ENCODE measurements around the gene MAP3K19. TPM values are rescaled to one million over a fixed set of nuclear protein-coding genes. Genes with fewer than 3 reads are reported as not detected.
A peak's percentile ranks its signal among the peaks of the same experiment; 100 is the strongest.

The MAP3K19 gene
- total and polyA plus RNA-seq, 2 experiments from 2014 or later: not detected

DNA sequence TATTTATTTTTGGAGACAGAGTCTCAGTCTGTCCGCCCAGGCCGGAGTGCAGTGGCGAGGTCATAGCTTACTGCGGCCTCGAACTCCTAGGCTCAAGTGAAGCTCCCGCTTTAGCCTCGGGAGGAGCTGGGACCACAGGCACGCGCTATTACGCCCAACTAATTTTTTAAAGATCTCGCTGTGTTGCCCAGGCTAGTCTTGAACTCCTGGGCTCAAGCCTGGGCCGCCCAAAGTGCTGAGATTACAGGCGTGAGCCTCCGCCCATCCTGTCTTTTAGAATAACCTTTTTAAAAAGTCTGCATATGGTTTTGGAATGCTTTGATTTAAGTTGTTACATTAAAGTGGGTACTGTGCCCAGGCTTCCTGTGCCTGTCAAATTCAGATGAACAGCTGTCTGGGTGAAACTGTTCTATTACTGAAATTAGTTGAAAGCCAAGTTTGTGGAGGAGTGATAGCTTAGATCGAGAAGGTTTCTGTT lies 5.8 kb upstream of the MAP3K19 start:
- Mint-ChIP-seq H3K27ac (peak overlapping the region; percentile 99), H3K4me3 (peak overlapping the region; percentile 100), H3K36me3 (ENCODE audit: low read depth) (peaks cover 21% of the 10 kb centered on the region), H3K4me1 (peaks cover 21% of the 10 kb centered on the region), H3K9me3 (no peaks in the 10 kb centered on the region; the same call in 2 of the 3 replicates), H3K27me3 (ENCODE audit: insufficient read depth, low read depth, poor library complexity) (peaks cover 2% of the 10 kb centered on the region)
- Histone ChIP-seq H3F3A (replicated peaks; ENCODE audit: low read depth) (no peaks in the 10 kb centered on the region), H3K27ac (ENCODE audit: low read depth) (peak overlapping the region; percentile 95; the same call in 1 of the 2 replicates), H3K4me2 (peak overlapping the region; percentile 99), H2AFZ (no peak overlapping the region; the same call in 1 of the 2 replicates), H3K4me3 (peak overlapping the region; percentile 92), H3K4me1 (ENCODE audit: insufficient read depth) (peaks cover 16% of the 10 kb centered on the region), H3K27me3 (ENCODE audit: insufficient read depth) (no peaks in the 10 kb centered on the region), H3K36me3 (ENCODE audit: insufficient read depth) (no peaks in the 10 kb centered on the region), H4K20me1 (replicated peaks; ENCODE audit: insufficient read depth) (peaks cover 11% of the 10 kb centered on the region), H3K9me2 (ENCODE audit: insufficient read depth) (no peaks in the 10 kb centered on the region), H3K79me2 (replicated peaks; ENCODE audit: insufficient read depth) (peaks cover 58% of the 10 kb centered on the region)
- ATAC-seq: peak; percentile 21; the same call in 2 of the 3 replicates
- TF ChIP-seq EZH2 (IDR thresholded peaks at IDR 0.05; ENCODE audit: low read depth, unreplicated experiment) (no peak), EZH2phosphoT487 (IDR thresholded peaks at IDR 0.05; ENCODE audit: unreplicated experiment) (no peak), JUNB (IDR thresholded peaks at IDR 0.05; ENCODE audit: unreplicated experiment) (no peak), STAT1 (IDR thresholded peaks at IDR 0.05; ENCODE audit: unreplicated experiment) (no peak), CREB1 (CRISPR knock-in tag; IDR thresholded peaks at IDR 0.05; ENCODE audit: low read depth) (no peak), NANOG (IDR thresholded peaks at IDR 0.05; ENCODE audit: borderline replicate concordance) (no peak), ZNF331 (CRISPR knock-in tag; IDR thresholded peaks at IDR 0.05; ENCODE audit: low read depth) (no peak)
- TF ChIP-seq, protein P1, sequence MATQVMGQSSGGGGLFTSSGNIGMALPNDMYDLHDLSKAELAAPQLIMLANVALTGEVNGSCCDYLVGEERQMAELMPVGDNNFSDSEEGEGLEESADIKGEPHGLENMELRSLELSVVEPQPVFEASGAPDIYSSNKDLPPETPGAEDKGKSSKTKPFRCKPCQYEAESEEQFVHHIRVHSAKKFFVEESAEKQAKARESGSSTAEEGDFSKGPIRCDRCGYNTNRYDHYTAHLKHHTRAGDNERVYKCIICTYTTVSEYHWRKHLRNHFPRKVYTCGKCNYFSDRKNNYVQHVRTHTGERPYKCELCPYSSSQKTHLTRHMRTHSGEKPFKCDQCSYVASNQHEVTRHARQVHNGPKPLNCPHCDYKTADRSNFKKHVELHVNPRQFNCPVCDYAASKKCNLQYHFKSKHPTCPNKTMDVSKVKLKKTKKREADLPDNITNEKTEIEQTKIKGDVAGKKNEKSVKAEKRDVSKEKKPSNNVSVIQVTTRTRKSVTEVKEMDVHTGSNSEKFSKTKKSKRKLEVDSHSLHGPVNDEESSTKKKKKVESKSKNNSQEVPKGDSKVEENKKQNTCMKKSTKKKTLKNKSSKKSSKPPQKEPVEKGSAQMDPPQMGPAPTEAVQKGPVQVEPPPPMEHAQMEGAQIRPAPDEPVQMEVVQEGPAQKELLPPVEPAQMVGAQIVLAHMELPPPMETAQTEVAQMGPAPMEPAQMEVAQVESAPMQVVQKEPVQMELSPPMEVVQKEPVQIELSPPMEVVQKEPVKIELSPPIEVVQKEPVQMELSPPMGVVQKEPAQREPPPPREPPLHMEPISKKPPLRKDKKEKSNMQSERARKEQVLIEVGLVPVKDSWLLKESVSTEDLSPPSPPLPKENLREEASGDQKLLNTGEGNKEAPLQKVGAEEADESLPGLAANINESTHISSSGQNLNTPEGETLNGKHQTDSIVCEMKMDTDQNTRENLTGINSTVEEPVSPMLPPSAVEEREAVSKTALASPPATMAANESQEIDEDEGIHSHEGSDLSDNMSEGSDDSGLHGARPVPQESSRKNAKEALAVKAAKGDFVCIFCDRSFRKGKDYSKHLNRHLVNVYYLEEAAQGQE (IDR thresholded peaks at IDR 0.05; ENCODE audit: unreplicated experiment): no peak
- DNase-seq (ENCODE audit: low spot score): peak; percentile 8

DNA sequence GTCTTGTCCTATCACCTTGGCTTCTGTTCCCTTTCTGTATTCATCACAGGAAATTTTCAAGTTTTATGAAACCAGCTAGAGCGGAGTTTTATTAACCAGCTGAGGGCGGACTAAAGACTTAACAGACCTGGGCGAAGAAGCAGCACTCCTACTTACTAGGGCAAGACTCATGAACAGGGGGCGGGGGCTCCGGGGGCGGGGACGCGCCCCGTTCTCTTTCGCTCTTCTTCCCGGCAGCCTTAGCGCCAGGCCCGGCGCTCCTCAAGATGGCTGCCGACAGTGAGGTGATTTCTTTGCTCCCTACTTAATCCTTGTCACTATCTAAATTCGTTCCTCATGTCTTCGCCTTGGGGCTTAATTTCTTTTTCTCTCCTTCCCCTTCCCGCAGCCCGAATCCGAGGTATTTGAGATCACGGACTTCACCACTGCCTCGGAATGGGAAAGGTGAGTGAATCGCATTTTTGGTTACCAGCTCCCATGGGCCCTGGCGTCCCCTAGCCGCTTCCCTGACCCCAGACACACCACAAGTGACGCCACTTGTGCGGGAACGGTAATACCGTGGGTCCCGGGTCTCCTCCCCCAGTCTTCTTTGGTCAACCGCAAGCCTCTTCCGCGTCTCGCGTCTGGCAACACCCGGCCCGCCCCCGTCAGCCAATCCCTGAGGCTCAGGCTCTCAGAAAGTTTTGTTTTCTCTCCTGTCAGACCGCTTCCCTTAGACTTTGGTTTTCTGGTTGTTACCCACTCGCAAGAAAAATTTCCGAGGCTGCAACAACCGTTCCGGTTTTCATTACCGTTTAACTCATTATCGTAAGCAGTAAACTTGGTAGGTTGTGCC lies 5.0 kb upstream of the MAP3K19 start, which contains the start of gene RAB3GAP1:
TSS of gene RAB3GAP1 (plus strand) at position 251 of the 835 bp plus-strand sequence. CDS start at position 267, 16 bp downstream.
- H3K4me3 Mint-ChIP-seq: peak within 1 kb of the TSS; percentile 100
- H3K27ac Mint-ChIP-seq: peak within 1 kb of the TSS; percentile 99
- Histone ChIP-seq H3K4me1 (ENCODE audit: insufficient read depth) (peaks cover 11% of the 10 kb centered on the region), H4K20me1 (replicated peaks; ENCODE audit: insufficient read depth) (peaks cover 11% of the 10 kb centered on the region), H3F3A (replicated peaks; ENCODE audit: low read depth) (no peaks in the 10 kb centered on the region), H3K79me2 (replicated peaks; ENCODE audit: insufficient read depth) (peaks cover 51% of the 10 kb centered on the region), H3K4me2 (peak within 1 kb of the TSS; percentile 99), H3K27me3 (ENCODE audit: insufficient read depth) (no peaks in the 10 kb centered on the region), H3K27ac (ENCODE audit: low read depth) (peak within 1 kb of the TSS; percentile 95), H3K9me2 (ENCODE audit: insufficient read depth) (no peaks in the 10 kb centered on the region), H2AFZ (peak within 1 kb of the TSS; percentile 99), H3K4me3 (peak within 1 kb of the TSS; percentile 92), H3K36me3 (ENCODE audit: insufficient read depth) (no peaks in the 10 kb centered on the region)
- TF ChIP-seq POLR2AphosphoS5 (IDR thresholded peaks at IDR 0.05; ENCODE audit: low read depth) (peak; percentile 86), ZNF462 (CRISPR knock-in tag; IDR thresholded peaks at IDR 0.05) (no peak)
- peaks cover 21% of the 10 kb centered on the region for H3K36me3 Mint-ChIP-seq (ENCODE audit: low read depth)
- H3K4me1 Mint-ChIP-seq: peaks cover 18% of the 10 kb centered on the region
- peak; percentile 92 for DNase-seq (ENCODE audit: low spot score)
- peak; percentile 97 for ATAC-seq
- H3K9me3 Mint-ChIP-seq: no peaks in the 10 kb centered on the region; the same call in 2 of the 3 replicates
- peaks cover 2% of the 10 kb centered on the region for H3K27me3 Mint-ChIP-seq (ENCODE audit: insufficient read depth, low read depth, poor library complexity)

All from GM23338 (cell line).